Ascending aorta (tissue), 2 donors: ENCODE results near the gene HES4. TPM values are rescaled to one million over a fixed set of nuclear protein-coding genes. Genes with fewer than 3 reads are reported as not detected.

Experiments used
- DNase-seq, 2 donors: peaks; one replicate each; pipeline ENCODE4 v3.0.0-alpha.2; 2019; ENCODE audit warnings: low spot score in 2 of 2
- H3K27ac ChIP-seq, 2 donors: fragments of 200-600 bp; sonication (generic); one replicate each; pipeline ENCODE4 v1.5.1; 2016 to 2017; ENCODE audit warnings: mild to moderate bottlenecking in 1 of 2
- H3K27me3 ChIP-seq: fragments of 200-600 bp; sonication (generic); one replicate; pipeline ENCODE4 v1.5.1; 2017
- H3K36me3 ChIP-seq, 2 donors: fragments of 200-600 bp; sonication (generic); one replicate each; pipeline ENCODE4 v1.5.1; 2016
- H3K4me1 ChIP-seq, 2 donors: fragments of 200-600 bp; sonication (generic); one replicate each; pipeline ENCODE4 v1.5.1; 2016 to 2017; ENCODE audit warnings: mild to moderate bottlenecking in 1 of 2
- H3K4me3 ChIP-seq, 2 donors: fragments of 200-600 bp; sonication (generic); one replicate each; pipeline ENCODE4 v1.5.1; 2016 to 2017; ENCODE audit warnings: mild to moderate bottlenecking in 1 of 2
- H3K9me3 ChIP-seq, 2 donors: fragments of 200-600 bp; sonication (generic); one replicate each; pipeline ENCODE4 v1.5.1; 2016
- intact Hi-C: fragments of 100-400 bp; cut with DNase I; formaldehyde crosslinking; loops from one replicate; pipeline ENCODE4 v1.15.1; 2023
- total RNA-seq: library from RNA; depleted of rRNA; stranded (reverse); fragments of >200 nt; gene quantifications from one replicate; pipeline ENCODE4 v1.1.0, GENCODE V29; 2016
- TF ChIP-seq, protein P1 (sequence below), 3 experiments: fragments of 200-600 bp in 2 of 3; fragments of 450-650 bp in 1 of 3; sonication (generic) in 2 of 3; IDR thresholded peaks; one replicate each; pipeline ENCODE4 v1.5.1; 2016 to 2019; ENCODE audit warnings: antibody characterized with exemption in 3 of 3, mild to moderate bottlenecking in 1 of 3, moderate library complexity in 1 of 3

Gene HES4
- total RNA-seq, 1 donor from 2014 or later, result 285 TPM

DNA sequence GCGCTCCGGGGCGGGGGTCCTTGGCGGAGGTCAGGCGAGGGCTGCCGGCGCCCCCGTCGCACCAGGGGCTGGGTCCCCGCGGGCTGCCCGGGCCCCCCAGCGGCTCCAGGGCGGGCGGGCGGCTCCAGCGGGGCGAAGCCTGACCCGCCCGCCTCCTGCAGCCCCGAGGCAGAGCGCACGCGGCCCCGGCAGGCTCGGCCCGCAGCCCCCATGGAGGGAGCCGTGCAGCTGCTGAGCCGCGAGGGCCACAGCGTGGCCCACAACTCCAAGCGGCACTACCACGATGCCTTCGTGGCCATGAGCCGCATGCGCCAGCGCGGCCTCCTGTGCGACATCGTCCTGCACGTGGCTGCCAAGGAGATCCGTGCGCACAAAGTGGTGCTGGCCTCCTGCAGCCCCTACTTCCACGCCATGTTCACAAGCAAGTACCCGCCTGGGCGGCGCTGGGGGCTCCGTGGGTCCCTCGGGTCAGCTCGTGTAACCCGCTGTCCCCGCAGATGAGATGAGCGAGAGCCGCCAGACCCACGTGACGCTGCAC is 38.7 kb downstream of the HES4 start:
- Histone ChIP-seq H3K9me3 (no peaks in the 10 kb centered on the region), H3K4me3 (peak overlapping the region; percentile 89 to 92), H3K4me1 (peaks cover 11 to 29% of the 10 kb centered on the region in 2 donors), H3K27me3 (no peaks in the 10 kb centered on the region), H3K27ac (no peak overlapping the region), H3K36me3 (peaks cover 8 to 20% of the 10 kb centered on the region in 2 donors)
- TF ChIP-seq, protein P1, sequence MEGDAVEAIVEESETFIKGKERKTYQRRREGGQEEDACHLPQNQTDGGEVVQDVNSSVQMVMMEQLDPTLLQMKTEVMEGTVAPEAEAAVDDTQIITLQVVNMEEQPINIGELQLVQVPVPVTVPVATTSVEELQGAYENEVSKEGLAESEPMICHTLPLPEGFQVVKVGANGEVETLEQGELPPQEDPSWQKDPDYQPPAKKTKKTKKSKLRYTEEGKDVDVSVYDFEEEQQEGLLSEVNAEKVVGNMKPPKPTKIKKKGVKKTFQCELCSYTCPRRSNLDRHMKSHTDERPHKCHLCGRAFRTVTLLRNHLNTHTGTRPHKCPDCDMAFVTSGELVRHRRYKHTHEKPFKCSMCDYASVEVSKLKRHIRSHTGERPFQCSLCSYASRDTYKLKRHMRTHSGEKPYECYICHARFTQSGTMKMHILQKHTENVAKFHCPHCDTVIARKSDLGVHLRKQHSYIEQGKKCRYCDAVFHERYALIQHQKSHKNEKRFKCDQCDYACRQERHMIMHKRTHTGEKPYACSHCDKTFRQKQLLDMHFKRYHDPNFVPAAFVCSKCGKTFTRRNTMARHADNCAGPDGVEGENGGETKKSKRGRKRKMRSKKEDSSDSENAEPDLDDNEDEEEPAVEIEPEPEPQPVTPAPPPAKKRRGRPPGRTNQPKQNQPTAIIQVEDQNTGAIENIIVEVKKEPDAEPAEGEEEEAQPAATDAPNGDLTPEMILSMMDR (IDR thresholded peaks at IDR 0.05), result no peak
- no peak for DNase-seq
- intact Hi-C loops, result no loop called here

DNA sequence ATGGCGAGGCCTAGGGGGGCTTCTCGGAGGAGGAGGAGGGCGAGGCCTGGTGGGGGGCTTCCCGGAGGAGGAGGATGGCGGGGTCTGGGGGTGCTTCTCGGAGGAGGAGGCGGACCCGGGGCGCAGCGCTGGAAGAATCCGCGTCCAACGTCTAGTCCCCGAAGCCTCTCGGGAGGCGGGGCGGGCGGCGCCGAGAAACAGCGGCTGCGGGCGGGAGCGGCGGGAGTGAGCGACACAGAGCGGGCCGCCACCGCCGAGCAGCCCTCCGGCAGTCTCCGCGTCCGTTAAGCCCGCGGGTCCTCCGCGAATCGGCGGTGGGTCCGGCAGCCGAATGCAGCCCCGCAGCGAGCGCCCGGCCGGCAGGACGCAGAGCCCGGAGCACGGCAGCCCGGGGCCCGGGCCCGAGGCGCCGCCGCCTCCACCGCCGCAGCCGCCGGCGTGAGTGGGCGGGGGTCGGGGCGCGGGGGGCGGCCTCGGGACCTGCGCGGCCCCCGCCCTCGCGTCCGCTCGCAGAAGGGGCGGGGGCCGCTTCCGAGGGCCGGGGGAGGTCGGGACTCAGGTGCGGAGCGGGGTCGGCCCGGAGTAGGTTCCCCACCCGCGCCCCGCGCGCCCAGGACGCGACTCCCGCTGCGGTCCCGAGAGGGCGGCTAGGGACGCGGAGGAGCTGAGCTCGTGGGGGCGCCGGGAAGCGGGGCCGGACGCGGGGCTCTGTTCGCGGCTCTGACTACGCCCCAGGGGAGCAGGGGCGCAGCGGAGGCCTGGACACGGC is 39.4 kb downstream of the HES4 start, which contains the start of gene KLHL17:
Gene KLHL17 (plus strand): TSS at position 222 of the 769 bp plus-strand sequence. CDS start 110 bp downstream, at position 332.
- peak within 1 kb of the TSS; percentile 89 to 92 for H3K4me3 ChIP-seq
- peaks cover 15 to 26% of the 10 kb centered on the region in 2 donors for H3K36me3 ChIP-seq
- no peaks in the 10 kb centered on the region for H3K9me3 ChIP-seq
- H3K27me3 ChIP-seq, result no peaks in the 10 kb centered on the region
- H3K4me1 ChIP-seq, result peaks cover 8 to 27% of the 10 kb centered on the region in 2 donors
- H3K27ac ChIP-seq, result no peak within 1 kb of the TSS
- TF ChIP-seq, protein P1 (IDR thresholded peaks at IDR 0.05), result no peak
- peak in 1 of 2 donors; percentile 82 for DNase-seq
- intact Hi-C loops, result no loop called here

DNA sequence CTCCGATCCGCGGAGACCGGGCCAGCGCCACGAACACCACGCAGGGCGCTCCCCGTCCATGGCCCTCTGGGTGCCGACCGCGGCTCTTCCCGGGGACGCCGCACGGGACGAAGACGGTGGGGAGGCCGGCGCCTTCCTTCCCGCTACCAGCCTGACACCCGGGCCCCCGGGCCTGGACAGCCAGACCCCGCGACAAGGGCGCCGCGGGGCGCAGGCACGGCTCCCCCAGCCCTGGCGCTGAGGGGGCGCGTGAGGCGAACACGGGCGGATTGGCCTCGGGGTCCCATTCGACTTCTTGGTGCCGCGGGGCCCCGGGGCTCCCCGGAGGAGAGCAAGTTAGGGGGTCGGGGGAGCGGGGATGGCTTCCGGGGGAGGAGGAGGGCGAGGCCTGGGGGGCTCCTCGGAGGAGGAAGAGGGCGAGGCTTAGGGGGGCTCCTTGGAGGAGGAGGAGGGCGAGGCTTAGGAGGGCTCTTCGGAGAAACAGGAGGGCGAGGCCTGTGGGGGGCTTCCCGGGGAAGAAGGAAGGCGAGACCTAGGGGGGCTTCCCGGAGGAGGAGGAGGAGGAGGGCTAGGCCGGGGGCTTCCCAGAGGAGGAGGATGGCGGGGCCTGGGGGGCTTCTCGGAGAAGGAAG is 40.0 kb downstream of the HES4 start:
- Histone ChIP-seq H3K36me3 (peaks cover 22 to 32% of the 10 kb centered on the region in 2 donors), H3K4me1 (peaks cover 8 to 27% of the 10 kb centered on the region in 2 donors), H3K27ac (no peak overlapping the region), H3K4me3 (peak overlapping the region; percentile 89 to 92), H3K9me3 (no peaks in the 10 kb centered on the region), H3K27me3 (no peaks in the 10 kb centered on the region)
- DNase-seq, result no peak
- TF ChIP-seq, protein P1 (IDR thresholded peaks at IDR 0.05), result no peak
- intact Hi-C loops, result loop anchor here (1.0 to 5.0 kb wide), 5 partner anchors 19 to 59 kb away; partner anchors contain the start of genes HES4 and SAMD11

DNA sequence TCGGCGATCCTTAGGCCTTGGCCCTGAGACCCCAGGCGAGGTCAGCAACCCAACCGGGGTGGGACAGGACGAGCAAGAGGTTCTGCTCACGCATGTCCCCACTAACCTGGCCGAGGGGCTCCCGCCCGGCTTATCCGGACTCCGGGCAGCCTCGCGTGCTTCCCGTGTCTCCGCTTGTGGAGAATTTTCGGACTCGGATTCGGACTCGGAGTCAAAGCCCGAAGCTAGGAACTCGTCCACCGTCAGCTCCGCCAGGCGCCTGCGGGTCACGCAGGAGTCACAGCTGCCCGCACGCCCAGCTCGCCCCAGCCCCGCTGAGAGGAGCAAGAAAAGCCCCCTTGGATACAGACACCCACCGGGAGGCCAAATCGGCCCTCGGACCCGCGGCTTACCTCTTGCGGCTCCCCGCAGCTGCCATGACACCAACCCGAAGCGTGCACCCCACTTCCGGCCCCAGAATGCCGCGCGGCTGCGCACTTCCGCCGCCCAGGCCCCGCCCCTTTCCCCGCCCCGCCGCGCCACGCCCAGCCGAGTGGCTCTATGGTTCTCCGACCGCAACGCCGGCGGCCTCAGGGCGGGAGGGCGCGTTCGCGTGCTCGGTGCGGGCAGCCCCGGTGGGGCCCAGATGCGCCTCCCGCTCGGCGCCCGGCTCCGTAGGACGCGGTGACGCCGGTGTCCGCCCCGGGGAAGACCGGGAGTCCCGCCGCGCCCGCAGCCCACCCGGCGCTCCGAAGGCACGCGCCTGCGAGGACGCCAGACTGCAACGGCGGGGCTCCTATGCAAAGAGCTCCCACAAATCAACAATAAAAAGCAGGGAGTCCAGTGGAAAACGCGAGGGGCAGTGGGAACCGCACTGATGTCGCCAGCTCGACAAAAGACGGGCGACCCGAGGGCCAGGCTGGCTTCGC is 40.8 kb downstream of the HES4 start, which contains the start of gene NOC2L:
Gene NOC2L (minus strand): TSS at position 434 of the 908 bp plus-strand sequence. CDS start 16 bp downstream, at position 418.
- H3K36me3 ChIP-seq, result peaks cover 29 to 39% of the 10 kb centered on the region in 2 donors
- no peaks in the 10 kb centered on the region for H3K27me3 ChIP-seq
- peaks cover 8 to 27% of the 10 kb centered on the region in 2 donors for H3K4me1 ChIP-seq
- peak within 1 kb of the TSS; percentile 89 to 92 for H3K4me3 ChIP-seq
- H3K9me3 ChIP-seq, result no peaks in the 10 kb centered on the region
- peak within 1 kb of the TSS in 1 of 2 donors; percentile 37 for H3K27ac ChIP-seq
- peak; percentile 65 to 95 for DNase-seq
- intact Hi-C loops, result loop anchor here (1.0 to 5.0 kb wide), 5 partner anchors 18 to 60 kb away; partner anchors contain the start of genes HES4 and SAMD11
- TF ChIP-seq, protein P1 (IDR thresholded peaks at IDR 0.05), result no peak

DNA sequence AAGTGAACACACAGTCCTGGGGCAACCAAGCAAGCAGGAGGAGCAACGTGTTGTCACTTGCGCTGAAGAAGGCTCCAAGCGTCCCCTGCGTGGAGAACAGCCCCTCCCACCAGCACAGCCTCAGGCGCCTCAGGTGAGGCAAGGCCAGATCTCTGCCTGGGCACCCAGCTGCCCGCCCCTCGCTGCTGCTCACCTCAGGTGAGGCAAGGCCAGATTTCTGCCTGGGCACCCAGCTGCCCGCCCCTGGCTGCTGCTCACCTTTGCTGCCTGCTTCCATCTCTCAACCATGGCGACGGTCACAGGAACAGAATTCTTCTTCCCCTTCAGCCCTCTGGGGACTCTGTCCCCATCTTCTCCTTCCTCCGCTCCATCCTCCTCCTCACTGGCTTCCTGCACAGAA is 43.3 kb downstream of the HES4 start:
- Histone ChIP-seq H3K27me3 (no peaks in the 10 kb centered on the region), H3K27ac (no peak overlapping the region), H3K36me3 (peaks cover 50 to 53% of the 10 kb centered on the region in 2 donors), H3K4me3 (no peak overlapping the region), H3K9me3 (no peaks in the 10 kb centered on the region), H3K4me1 (peaks cover 8 to 27% of the 10 kb centered on the region in 2 donors)
- TF ChIP-seq, protein P1 (IDR thresholded peaks at IDR 0.05), result no peak
- intact Hi-C loops, result loop anchor here (5.0 kb wide), 1 partner anchor 49 kb away; no protein-coding TSS in a partner anchor
- no peak for DNase-seq
